H9 (cell line): Measurements from ENCODE around the gene ZMYND12. TPM values are rescaled to one million over a fixed set of nuclear protein-coding genes. Genes with fewer than 3 reads are reported as not detected.

ENCODE experiments used
- DNase-seq: peaks from one replicate; pipeline ENCODE4 v3.0.0-alpha.2; 2017
- H2AFZ ChIP-seq: one replicate; pipeline ENCODE4 v1.6.1; 2013; ENCODE audit warnings: mild to moderate bottlenecking, low read length, control low read depth, moderate library complexity
- H2AK5ac ChIP-seq: 2 replicates; pipeline ENCODE4 v1.6.1; 2013; ENCODE audit warnings: low read length, control low read depth, mixed read lengths; ENCODE audit not compliant: insufficient read length
- H2BK120ac ChIP-seq: one replicate; pipeline ENCODE4 v1.6.1; 2013; ENCODE audit warnings: low read depth, mild to moderate bottlenecking, low read length, control low read depth, inconsistent platforms; ENCODE audit not compliant: poor library complexity, severe bottlenecking
- H2BK12ac ChIP-seq: 2 replicates; pipeline ENCODE4 v1.6.1; 2013; ENCODE audit warnings: low read length, control low read depth, mixed read lengths, low read depth; ENCODE audit not compliant: insufficient read length
- H2BK15ac ChIP-seq: 2 replicates; pipeline ENCODE4 v1.6.1; 2013; ENCODE audit warnings: low read depth, low read length, control low read depth
- H2BK20ac ChIP-seq: one replicate; pipeline ENCODE4 v1.6.1; 2013; ENCODE audit warnings: low read depth, mild to moderate bottlenecking, low read length, control low read depth, inconsistent platforms; ENCODE audit not compliant: poor library complexity, severe bottlenecking
- H2BK5ac ChIP-seq: 2 replicates; pipeline ENCODE4 v1.6.1; 2013; ENCODE audit warnings: low read length, control low read depth, mixed read lengths; ENCODE audit not compliant: insufficient read length
- H3K14ac ChIP-seq: 2 replicates; pipeline ENCODE4 v1.6.1; 2013; ENCODE audit warnings: low read length, control low read depth; ENCODE audit not compliant: insufficient read depth
- H3K18ac ChIP-seq: 2 replicates; pipeline ENCODE4 v1.6.1; 2013; ENCODE audit warnings: low read depth, mild to moderate bottlenecking, mixed read lengths, low read length, control low read depth; ENCODE audit not compliant: insufficient read length
- H3K23ac ChIP-seq: 2 replicates; pipeline ENCODE4 v1.6.1; 2013; ENCODE audit warnings: low read length, control low read depth, mixed read lengths, low read depth; ENCODE audit not compliant: insufficient read length
- H3K23me2 ChIP-seq: 2 replicates; pipeline ENCODE4 v1.6.1; 2013; ENCODE audit warnings: low read depth, mild to moderate bottlenecking, mixed read lengths, low read length, control low read depth; ENCODE audit not compliant: insufficient read length, poor library complexity, severe bottlenecking
- H3K27ac ChIP-seq: 2 replicates; pipeline ENCODE4 v1.5.1; 2013; ENCODE audit warnings: low read length, control low read depth, mixed read lengths, low read depth; ENCODE audit not compliant: insufficient read length
- H3K27me3 ChIP-seq: 2 replicates; pipeline ENCODE4 v1.6.1; 2013; ENCODE audit warnings: low read length, control low read depth, inconsistent platforms; ENCODE audit not compliant: insufficient read depth
- H3K4ac ChIP-seq: 2 replicates; pipeline ENCODE4 v1.6.1; 2013; ENCODE audit warnings: low read depth, mild to moderate bottlenecking, control low read depth, inconsistent platforms, low read length, moderate library complexity
- H3K4me1 ChIP-seq: 2 replicates; pipeline ENCODE4 v1.6.1; 2013; ENCODE audit warnings: low read length, control low read depth, inconsistent platforms; ENCODE audit not compliant: insufficient read depth
- H3K4me2 ChIP-seq: 2 replicates; pipeline ENCODE4 v1.6.1; 2013; ENCODE audit warnings: low read length, control low read depth, mixed read lengths; ENCODE audit not compliant: insufficient read length, insufficient read depth
- H3K56ac ChIP-seq: 2 replicates; pipeline ENCODE4 v1.6.1; 2013; ENCODE audit warnings: low read depth, mild to moderate bottlenecking, mixed read lengths, low read length, control low read depth; ENCODE audit not compliant: insufficient read length
- H3K79me1 ChIP-seq: 2 replicates; pipeline ENCODE4 v1.6.1; 2013; ENCODE audit warnings: low read depth, mild to moderate bottlenecking, moderate library complexity, low read length, control low read depth, inconsistent platforms; ENCODE audit not compliant: insufficient read depth, poor library complexity, severe bottlenecking
- H3K79me2 ChIP-seq: 2 replicates; pipeline ENCODE4 v1.6.1; 2013; ENCODE audit warnings: low read length, control low read depth, inconsistent platforms; ENCODE audit not compliant: insufficient read depth
- H3K9ac ChIP-seq: 2 replicates; pipeline ENCODE4 v1.6.1; 2013; ENCODE audit warnings: low read length, control low read depth, mixed read lengths; ENCODE audit not compliant: insufficient read length; ENCODE audit errors: extremely low read depth
- H3K9me3 ChIP-seq: one replicate; pipeline ENCODE4 v1.6.1; 2013; ENCODE audit warnings: low read depth, low read length, inconsistent platforms; ENCODE audit not compliant: control insufficient read depth
- H3T11ph ChIP-seq: one replicate; pipeline ENCODE4 v1.6.1; 2013; ENCODE audit warnings: mild to moderate bottlenecking, low read length, control low read depth, inconsistent platforms
- H4K20me1 ChIP-seq: one replicate; pipeline ENCODE4 v1.6.1; 2013; ENCODE audit not compliant: control insufficient read depth, insufficient read length, insufficient read depth
- H4K5ac ChIP-seq: 2 replicates; pipeline ENCODE4 v1.6.1; 2013; ENCODE audit warnings: low read depth, mild to moderate bottlenecking, mixed read lengths, low read length, control low read depth; ENCODE audit not compliant: insufficient read length
- H4K8ac ChIP-seq: replicated peaks from 2 replicates; pipeline ENCODE4 v1.6.1; 2013; ENCODE audit warnings: low read length, control low read depth, mixed read lengths, low read depth; ENCODE audit not compliant: insufficient read length
- H4K91ac ChIP-seq: 2 replicates; pipeline ENCODE4 v1.6.1; 2013; ENCODE audit warnings: low read depth, mild to moderate bottlenecking, moderate library complexity, mixed read lengths, low read length, control low read depth; ENCODE audit not compliant: insufficient read length
- H3K27ac Mint-ChIP-seq, 3 experiments: 2 replicates in 2 of 3; 3 replicates in 1 of 3; pipeline ENCODE4 v1.8.0; 2020 to 2021; ENCODE audit warnings: mixed read lengths in 3 of 3, mild to moderate bottlenecking in 1 of 3, moderate library complexity in 1 of 3
- H3K27me3 Mint-ChIP-seq: 2 replicates; pipeline ENCODE4 v1.8.0; 2021; ENCODE audit warnings: low read depth, mild to moderate bottlenecking, moderate library complexity, mixed read lengths
- H3K36me3 Mint-ChIP-seq, 3 experiments: 2 replicates in 2 of 3; 3 replicates in 1 of 3; pipeline ENCODE4 v1.8.0; 2020 to 2021; ENCODE audit warnings: low read depth in 3 of 3, mixed read lengths in 3 of 3; ENCODE audit not compliant: insufficient read depth in 1 of 3
- H3K4me1 Mint-ChIP-seq, 2 experiments: 2 replicates each; pipeline ENCODE4 v1.8.0; 2020; ENCODE audit warnings: mixed read lengths in 2 of 2
- H3K4me3 Mint-ChIP-seq, 2 experiments: 2 replicates in 1 of 2; 3 replicates in 1 of 2; pipeline ENCODE4 v1.8.0; 2020 to 2021; ENCODE audit warnings: mild to moderate bottlenecking in 2 of 2, mixed read lengths in 2 of 2, moderate library complexity in 1 of 2
- H3K9me3 Mint-ChIP-seq, 2 experiments: 2 replicates in 1 of 2; 3 replicates in 1 of 2; pipeline ENCODE4 v1.8.0; 2020; ENCODE audit warnings: mild to moderate bottlenecking in 2 of 2, mixed read lengths in 2 of 2, moderate library complexity in 1 of 2
- WGBS: extraction: QIAGEN DNeasy Blood & Tissue Kit; methylation state at CpG from one replicate; pipeline ENCODE4 v1.1.7; 2013; ENCODE audit warnings: missing lambda C conversion rate, low lambda C conversion rate, mixed read lengths; ENCODE audit not compliant: insufficient read length; ENCODE audit errors: extremely low coverage; 5-methylcytosine and 5-hydroxymethylcytosine counted together
- total RNA-seq: library from RNA; stranded (reverse); gene quantifications from 2 replicates; pipeline ENCODE4 v1.2.1, GENCODE V29; 2021
- TF ChIP-seq, protein P1 (sequence below): fragments of 200-600 bp; sonication (generic); conservative IDR thresholded peaks from 3 replicates; pipeline ENCODE4 v1.8.0; 2021; ENCODE audit warnings: antibody characterized with exemption, mild to moderate bottlenecking

The ZMYND12 gene
- total RNA-seq, 1 experiment from 2014 or later: 0.42 TPM

DNA sequence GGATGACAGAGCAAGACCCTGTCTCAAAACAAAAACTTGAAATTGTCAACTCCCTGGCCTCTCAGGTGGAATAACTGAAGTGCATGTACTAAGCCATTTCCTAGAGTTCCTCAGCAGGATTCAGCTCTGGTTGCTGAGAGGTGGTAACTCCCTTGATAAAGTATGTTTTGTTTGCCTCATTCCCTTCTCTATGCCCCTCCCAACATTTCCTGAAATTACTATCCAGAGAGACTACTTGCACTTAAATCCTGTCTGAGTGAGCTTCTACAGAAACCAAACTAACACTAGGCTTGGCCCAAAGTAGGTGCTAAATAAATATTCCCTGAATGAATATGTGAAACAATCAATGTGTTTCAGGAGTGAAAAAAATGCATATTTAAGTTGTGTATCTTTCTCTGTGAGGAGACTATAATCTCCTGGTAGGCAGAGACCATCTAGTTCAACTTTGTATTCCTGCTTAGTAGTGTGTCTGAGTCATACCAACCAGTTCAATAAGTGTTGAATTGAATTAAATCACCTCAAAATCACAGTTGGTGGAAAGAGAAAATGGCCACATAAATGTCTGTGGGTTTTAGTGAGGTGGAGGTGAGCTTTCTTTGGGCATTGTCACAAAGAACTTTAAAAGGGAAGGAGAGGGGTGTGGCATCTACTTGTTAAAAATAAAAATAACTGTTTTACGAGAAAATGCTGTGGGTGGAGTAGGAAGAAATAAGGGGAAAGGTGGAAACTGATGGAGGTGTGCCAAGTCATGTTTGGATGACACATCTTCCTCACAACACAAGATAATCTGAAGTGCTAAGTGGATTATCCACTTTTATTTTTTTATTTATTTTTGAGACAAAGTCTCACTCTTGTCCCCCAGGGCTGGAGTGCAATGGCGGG lies 62.6 kb downstream of the ZMYND12 start:
- H3K27me3 Mint-ChIP-seq: no peaks in the 10 kb centered on the region
- Histone ChIP-seq H3K9ac (no peak overlapping the region), H3K4ac (no peak overlapping the region), H2BK120ac (no peak overlapping the region), H4K20me1 (no peaks in the 10 kb centered on the region), H3K27me3 (no peaks in the 10 kb centered on the region), H3K23ac (no peak overlapping the region), H3K18ac (no peak overlapping the region), H3K27ac (no peak overlapping the region), H3K23me2 (no peaks in the 10 kb centered on the region), H3T11ph (no peak overlapping the region), H4K5ac (no peak overlapping the region), H2BK5ac (no peak overlapping the region), H3K4me2 (no peak overlapping the region), H2BK15ac (no peak overlapping the region), H2BK20ac (no peak overlapping the region), H3K4me1 (no peaks in the 10 kb centered on the region), H3K79me1 (no peaks in the 10 kb centered on the region), H3K56ac (no peak overlapping the region), H2AFZ (no peak overlapping the region), H2AK5ac (no peak overlapping the region), H3K79me2 (no peaks in the 10 kb centered on the region), H4K8ac (no peak overlapping the region), H4K91ac (no peak overlapping the region), H2BK12ac (no peak overlapping the region), H3K9me3 (no peaks in the 10 kb centered on the region), H3K14ac (no peak overlapping the region)
- DNase-seq: no peak
- H3K4me1 Mint-ChIP-seq: no peaks in the 10 kb centered on the region
- no CpG with 5 or more reads among the region's 2 CpGs for WGBS
- H3K27ac Mint-ChIP-seq: no peak overlapping the region
- TF ChIP-seq, protein P1, sequence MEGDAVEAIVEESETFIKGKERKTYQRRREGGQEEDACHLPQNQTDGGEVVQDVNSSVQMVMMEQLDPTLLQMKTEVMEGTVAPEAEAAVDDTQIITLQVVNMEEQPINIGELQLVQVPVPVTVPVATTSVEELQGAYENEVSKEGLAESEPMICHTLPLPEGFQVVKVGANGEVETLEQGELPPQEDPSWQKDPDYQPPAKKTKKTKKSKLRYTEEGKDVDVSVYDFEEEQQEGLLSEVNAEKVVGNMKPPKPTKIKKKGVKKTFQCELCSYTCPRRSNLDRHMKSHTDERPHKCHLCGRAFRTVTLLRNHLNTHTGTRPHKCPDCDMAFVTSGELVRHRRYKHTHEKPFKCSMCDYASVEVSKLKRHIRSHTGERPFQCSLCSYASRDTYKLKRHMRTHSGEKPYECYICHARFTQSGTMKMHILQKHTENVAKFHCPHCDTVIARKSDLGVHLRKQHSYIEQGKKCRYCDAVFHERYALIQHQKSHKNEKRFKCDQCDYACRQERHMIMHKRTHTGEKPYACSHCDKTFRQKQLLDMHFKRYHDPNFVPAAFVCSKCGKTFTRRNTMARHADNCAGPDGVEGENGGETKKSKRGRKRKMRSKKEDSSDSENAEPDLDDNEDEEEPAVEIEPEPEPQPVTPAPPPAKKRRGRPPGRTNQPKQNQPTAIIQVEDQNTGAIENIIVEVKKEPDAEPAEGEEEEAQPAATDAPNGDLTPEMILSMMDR: no peak
- H3K36me3 Mint-ChIP-seq: no peaks in the 10 kb centered on the region
- no peaks in the 10 kb centered on the region for H3K9me3 Mint-ChIP-seq
- H3K4me3 Mint-ChIP-seq: no peak overlapping the region
